Measurements from ENCODE around the gene PROM1. TPM values are rescaled to one million over a fixed set of nuclear protein-coding genes. Genes with fewer than 3 reads are reported as not detected.

Gene PROM1
- polyA plus RNA-seq, 1 donor = 22.5 TPM

- peaks cover 7% of the 10 kb centered on the region for H3K36me3 ChIP-seq (ENCODE audit: control insufficient read depth, insufficient read depth, low read length)
- no peaks in the 10 kb centered on the region for H3K4me1 ChIP-seq (ENCODE audit: control insufficient read depth, insufficient read depth, low read length)
- no peaks in the 10 kb centered on the region for H3K9me3 ChIP-seq (ENCODE audit: control insufficient read depth, low read depth, low read length)
- H3K27ac ChIP-seq (ENCODE audit: low read length) = no peak overlapping the region
- no CpG with 5 or more reads among the region's 4 CpGs for WGBS (ENCODE audit: insufficient coverage, low lambda C conversion rate)
- H3K4me3 ChIP-seq (ENCODE audit: low read length) = no peak overlapping the region
- DNase-seq = no peak
- no peaks in the 10 kb centered on the region for H3K27me3 ChIP-seq (ENCODE audit: control insufficient read depth, insufficient read depth, low read length)
These were observed 65.0 kb downstream of the PROM1 start for GRCh38 chr4:16018841-16019240.

- no CpG with 5 or more reads among the region's 8 CpGs for WGBS (ENCODE audit: insufficient coverage, low lambda C conversion rate)
- H3K27ac ChIP-seq (ENCODE audit: low read length) = no peak overlapping the region
- DNase-seq = no peak
These were observed 65.7 kb downstream of the PROM1 start for GRCh38 chr4:16018061-16018676.

DNA sequence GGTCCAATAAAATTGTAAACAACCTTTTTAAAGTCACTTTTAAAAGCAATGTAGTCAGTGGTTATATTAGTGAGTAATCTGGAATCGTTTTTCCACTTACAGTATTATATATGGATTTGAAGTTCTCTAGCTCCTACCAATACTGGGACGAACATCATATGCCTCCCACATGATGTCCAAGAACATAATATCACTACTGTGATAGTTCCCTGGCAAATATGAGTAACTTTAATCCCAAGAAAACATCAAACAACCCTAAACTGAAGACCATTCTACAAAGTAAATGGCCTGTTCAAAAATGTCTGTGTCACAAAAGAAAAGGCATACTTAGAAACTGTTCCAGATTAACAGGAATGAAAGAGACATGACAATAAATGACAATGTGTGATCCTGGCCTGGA is 67.3 kb downstream of the PROM1 start:
- Histone ChIP-seq H3K27ac (ENCODE audit: low read length) (no peak overlapping the region), H3K4me1 (ENCODE audit: control insufficient read depth, insufficient read depth, low read length) (no peaks in the 10 kb centered on the region), H3K9me3 (ENCODE audit: control insufficient read depth, low read depth, low read length) (no peaks in the 10 kb centered on the region), H3K4me3 (ENCODE audit: low read length) (no peak overlapping the region), H3K36me3 (ENCODE audit: control insufficient read depth, insufficient read depth, low read length) (peaks cover 2% of the 10 kb centered on the region), H3K27me3 (ENCODE audit: control insufficient read depth, insufficient read depth, low read length) (no peaks in the 10 kb centered on the region)
- 80% methylated on average over 1 of the region's 2 CpGs for WGBS (ENCODE audit: insufficient coverage, low lambda C conversion rate)
- no peak for DNase-seq

More at GRCh38 chr4:16018061-16018676, 65.7 kb downstream of the PROM1 start:
- H3K4me1 ChIP-seq (ENCODE audit: control insufficient read depth, insufficient read depth, low read length) = no peaks in the 10 kb centered on the region
- no peak overlapping the region for H3K4me3 ChIP-seq (ENCODE audit: low read length)
- H3K9me3 ChIP-seq (ENCODE audit: control insufficient read depth, low read depth, low read length) = no peaks in the 10 kb centered on the region
- H3K36me3 ChIP-seq (ENCODE audit: control insufficient read depth, insufficient read depth, low read length) = peaks cover 4% of the 10 kb centered on the region
- no peaks in the 10 kb centered on the region for H3K27me3 ChIP-seq (ENCODE audit: control insufficient read depth, insufficient read depth, low read length)

GRCh38 chr4:16011173-16011572 is 72.7 kb downstream of the PROM1 start:
- DNase-seq = no peak
- peaks cover 2% of the 10 kb centered on the region for H3K36me3 ChIP-seq (ENCODE audit: control insufficient read depth, insufficient read depth, low read length)
- H3K4me1 ChIP-seq (ENCODE audit: control insufficient read depth, insufficient read depth, low read length) = no peaks in the 10 kb centered on the region

DNA sequence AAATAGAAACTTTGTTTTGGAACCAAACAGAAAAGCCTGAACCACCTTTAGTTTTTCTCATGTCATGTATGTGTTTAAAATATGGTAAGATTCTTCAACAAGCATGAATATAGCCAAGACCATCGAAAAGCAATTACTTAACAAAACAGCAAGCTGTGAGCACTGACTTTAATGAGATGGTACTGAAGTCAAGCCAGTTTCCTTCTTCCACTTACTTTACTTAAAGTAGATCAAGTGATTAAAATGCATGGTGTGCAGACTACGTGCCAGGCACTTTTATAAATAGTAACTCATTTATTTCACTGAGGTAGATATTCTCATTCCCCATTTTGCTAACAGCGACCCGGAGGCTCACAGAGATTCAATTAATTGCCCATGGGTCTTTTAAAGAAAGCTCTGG is 74.7 kb downstream of the PROM1 start:
- WGBS (ENCODE audit: insufficient coverage, low lambda C conversion rate) = no CpG with 5 or more reads among the region's 4 CpGs
- Histone ChIP-seq H3K27ac (ENCODE audit: low read length) (no peak overlapping the region), H3K36me3 (ENCODE audit: control insufficient read depth, insufficient read depth, low read length) (peaks cover under 1% of the 10 kb centered on the region), H3K27me3 (ENCODE audit: control insufficient read depth, insufficient read depth, low read length) (no peaks in the 10 kb centered on the region), H3K4me1 (ENCODE audit: control insufficient read depth, insufficient read depth, low read length) (no peaks in the 10 kb centered on the region), H3K9me3 (ENCODE audit: control insufficient read depth, low read depth, low read length) (no peaks in the 10 kb centered on the region), H3K4me3 (ENCODE audit: low read length) (no peak overlapping the region)
- no peak for DNase-seq

More at GRCh38 chr4:16011173-16011572, 72.7 kb downstream of the PROM1 start:
- H3K4me3 ChIP-seq (ENCODE audit: low read length) = no peak overlapping the region
- H3K27ac ChIP-seq (ENCODE audit: low read length) = no peak overlapping the region
- no peaks in the 10 kb centered on the region for H3K9me3 ChIP-seq (ENCODE audit: control insufficient read depth, low read depth, low read length)
- 100% methylated on average over 1 of the region's 6 CpGs for WGBS (ENCODE audit: insufficient coverage, low lambda C conversion rate)
- no peaks in the 10 kb centered on the region for H3K27me3 ChIP-seq (ENCODE audit: control insufficient read depth, insufficient read depth, low read length)

GRCh38 chr4:16007471-16008095 is 76.2 kb downstream of the PROM1 start:
- Histone ChIP-seq H3K27ac (ENCODE audit: low read length) (no peak overlapping the region), H3K27me3 (ENCODE audit: control insufficient read depth, insufficient read depth, low read length) (no peaks in the 10 kb centered on the region), H3K4me3 (ENCODE audit: low read length) (no peak overlapping the region), H3K9me3 (ENCODE audit: control insufficient read depth, low read depth, low read length) (no peaks in the 10 kb centered on the region), H3K4me1 (ENCODE audit: control insufficient read depth, insufficient read depth, low read length) (no peaks in the 10 kb centered on the region), H3K36me3 (ENCODE audit: control insufficient read depth, insufficient read depth, low read length) (no peaks in the 10 kb centered on the region)
- no CpG with 5 or more reads among the region's 5 CpGs for WGBS (ENCODE audit: insufficient coverage, low lambda C conversion rate)
- no peak for DNase-seq

GRCh38 chr4:16006771-16007446 is 76.9 kb downstream of the PROM1 start:
- H3K27ac ChIP-seq (ENCODE audit: low read length) = no peak overlapping the region
- H3K27me3 ChIP-seq (ENCODE audit: control insufficient read depth, insufficient read depth, low read length) = no peaks in the 10 kb centered on the region
- no CpG with 5 or more reads among the region's 6 CpGs for WGBS (ENCODE audit: insufficient coverage, low lambda C conversion rate)
- no peak overlapping the region for H3K4me3 ChIP-seq (ENCODE audit: low read length)
- no peak for DNase-seq
- H3K4me1 ChIP-seq (ENCODE audit: control insufficient read depth, insufficient read depth, low read length) = no peaks in the 10 kb centered on the region
- H3K36me3 ChIP-seq (ENCODE audit: control insufficient read depth, insufficient read depth, low read length) = no peaks in the 10 kb centered on the region
- no peaks in the 10 kb centered on the region for H3K9me3 ChIP-seq (ENCODE audit: control insufficient read depth, low read depth, low read length)

DNA sequence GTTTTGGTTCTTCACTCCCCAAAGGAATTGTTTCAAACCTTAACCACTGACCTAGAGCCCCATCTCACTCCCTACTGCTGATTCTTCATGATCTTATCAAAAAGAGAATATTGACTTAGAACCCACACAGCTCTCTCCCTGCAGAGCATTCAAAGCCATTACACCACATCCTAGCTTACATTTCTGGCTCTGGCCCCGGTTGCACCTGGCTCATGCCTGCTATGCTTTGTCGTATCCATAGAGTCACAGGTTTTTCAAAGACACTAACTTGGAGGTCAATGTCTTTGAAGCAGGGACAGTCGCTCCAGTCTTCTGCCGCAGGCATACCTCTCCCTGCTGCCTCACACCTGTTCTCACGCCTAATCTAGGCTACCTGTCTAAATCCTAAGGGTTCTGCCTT is 78.1 kb downstream of the PROM1 start:
- no peak overlapping the region for H3K4me3 ChIP-seq (ENCODE audit: low read length)
- no CpG with 5 or more reads among the region's 5 CpGs for WGBS (ENCODE audit: insufficient coverage, low lambda C conversion rate)
- no peaks in the 10 kb centered on the region for H3K36me3 ChIP-seq (ENCODE audit: control insufficient read depth, insufficient read depth, low read length)
- no peaks in the 10 kb centered on the region for H3K9me3 ChIP-seq (ENCODE audit: control insufficient read depth, low read depth, low read length)
- H3K4me1 ChIP-seq (ENCODE audit: control insufficient read depth, insufficient read depth, low read length) = peaks cover 5% of the 10 kb centered on the region
- no peak overlapping the region for H3K27ac ChIP-seq (ENCODE audit: low read length)
- H3K27me3 ChIP-seq (ENCODE audit: control insufficient read depth, insufficient read depth, low read length) = no peaks in the 10 kb centered on the region
- DNase-seq = no peak

GRCh38 chr4:16001484-16001858 is 82.4 kb downstream of the PROM1 start:
- no CpG with 5 or more reads among the region's 4 CpGs for WGBS (ENCODE audit: insufficient coverage, low lambda C conversion rate)
- Histone ChIP-seq H3K9me3 (ENCODE audit: control insufficient read depth, low read depth, low read length) (no peaks in the 10 kb centered on the region), H3K4me1 (ENCODE audit: control insufficient read depth, insufficient read depth, low read length) (peaks cover 5% of the 10 kb centered on the region), H3K4me3 (ENCODE audit: low read length) (no peak overlapping the region), H3K27ac (ENCODE audit: low read length) (no peak overlapping the region), H3K36me3 (ENCODE audit: control insufficient read depth, insufficient read depth, low read length) (no peaks in the 10 kb centered on the region), H3K27me3 (ENCODE audit: control insufficient read depth, insufficient read depth, low read length) (no peaks in the 10 kb centered on the region)
- DNase-seq = peak; percentile 47 to 50

DNA sequence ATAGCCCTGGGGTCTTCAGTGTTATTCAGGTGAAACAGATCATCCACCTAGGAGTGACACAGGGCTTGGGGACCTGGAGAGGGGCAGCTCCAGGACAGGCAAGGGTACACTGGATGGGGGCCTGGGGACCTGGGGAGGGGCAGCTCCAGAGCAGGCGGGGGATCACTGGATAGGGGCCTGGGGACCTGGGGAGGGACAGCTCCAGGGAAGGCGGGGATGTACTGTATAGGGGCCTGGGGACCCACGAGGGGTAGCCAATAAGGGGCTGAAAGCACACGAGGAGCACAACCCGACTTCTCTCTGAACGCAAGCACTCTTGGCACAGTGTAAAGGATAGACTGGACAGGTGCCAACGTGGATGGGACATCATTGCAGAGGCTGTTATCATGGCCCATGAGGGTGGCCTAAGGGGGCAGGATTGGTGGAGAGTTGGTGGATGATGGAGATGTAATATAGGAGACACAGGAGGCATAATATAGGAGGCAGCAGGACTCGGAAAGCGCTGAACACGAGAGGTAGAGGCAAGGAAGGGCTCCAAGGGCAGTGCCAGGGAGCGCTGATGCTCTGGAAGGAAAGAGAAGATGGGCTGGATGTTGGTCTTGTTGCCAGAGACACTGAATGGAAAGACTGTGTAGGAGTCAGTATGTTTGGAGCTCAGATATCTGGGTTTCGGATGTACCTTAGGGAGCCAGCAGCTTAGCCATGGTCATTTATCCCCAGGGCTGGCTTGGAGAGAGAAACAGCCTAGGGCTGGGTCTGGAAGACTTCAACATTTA is 82.9 kb downstream of the PROM1 start:
- Histone ChIP-seq H3K4me1 (ENCODE audit: control insufficient read depth, insufficient read depth, low read length) (peaks cover 5% of the 10 kb centered on the region), H3K27me3 (ENCODE audit: control insufficient read depth, insufficient read depth, low read length) (no peaks in the 10 kb centered on the region), H3K27ac (ENCODE audit: low read length) (no peak overlapping the region), H3K9me3 (ENCODE audit: control insufficient read depth, low read depth, low read length) (no peaks in the 10 kb centered on the region), H3K36me3 (ENCODE audit: control insufficient read depth, insufficient read depth, low read length) (no peaks in the 10 kb centered on the region), H3K4me3 (ENCODE audit: low read length) (no peak overlapping the region)
- no peak for DNase-seq
- WGBS (ENCODE audit: insufficient coverage, low lambda C conversion rate) = no CpG with 5 or more reads among the region's 12 CpGs
